ENCODE results near the gene ZBTB1. TPM values are rescaled to one million over a fixed set of nuclear protein-coding genes. Genes with fewer than 3 reads are reported as not detected.

The ZBTB1 gene
- polyA plus RNA-seq, 1 donor from 2014 or later, result 24.8 TPM

DNA sequence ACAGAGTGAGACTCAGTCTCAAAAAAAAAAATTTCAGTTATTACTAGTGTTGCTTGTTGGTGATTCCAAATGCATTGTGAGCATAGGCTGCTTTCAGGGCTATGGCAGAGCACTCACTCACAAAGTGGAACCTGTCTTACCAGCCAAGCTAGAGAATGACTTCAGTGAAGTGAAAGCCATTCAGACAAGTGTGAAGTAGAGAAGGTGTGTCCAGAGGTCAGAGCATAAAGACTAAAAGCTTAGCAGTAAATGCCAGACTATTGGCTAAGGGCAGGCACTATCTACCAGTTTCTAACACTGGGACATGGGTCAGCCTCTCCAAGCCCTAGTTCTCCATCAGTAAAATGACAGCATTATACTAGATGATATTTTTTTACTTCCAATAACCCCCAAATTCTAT is 57.9 kb downstream of the ZBTB1 start:
- H3K79me2 ChIP-seq (replicated peaks; ENCODE audit: insufficient read depth, low read length), result no peaks in the 10 kb centered on the region
- H4K20me1 ChIP-seq (ENCODE audit: insufficient read depth), result no peaks in the 10 kb centered on the region
- H3K9ac ChIP-seq (ENCODE audit: low read length), result no peak overlapping the region
- H3K27ac ChIP-seq (ENCODE audit: low read length), result no peak overlapping the region
- no peak overlapping the region for H3K4me2 ChIP-seq (ENCODE audit: low read length)
- H3K4me3 ChIP-seq (ENCODE audit: low read length), result no peak overlapping the region
- no peaks in the 10 kb centered on the region for H3F3A ChIP-seq (ENCODE audit: insufficient read depth, low read length, poor library complexity, severe bottlenecking)
- H2AFZ ChIP-seq (ENCODE audit: low read depth, low read length), result no peak overlapping the region
- no peaks in the 10 kb centered on the region for H3K36me3 ChIP-seq (ENCODE audit: insufficient read depth, low read length)
- H3K9me2 ChIP-seq (ENCODE audit: insufficient read depth, low read length), result no peaks in the 10 kb centered on the region
- TF ChIP-seq EP300 (conservative IDR thresholded peaks at IDR 0.05; ENCODE audit: poor library complexity, severe bottlenecking), result no peak
- no peak for TF ChIP-seq EZH2 (IDR thresholded peaks at IDR 0.05; ENCODE audit: borderline replicate concordance, insufficient read depth, low read length, poor library complexity, severe bottlenecking)
- TF ChIP-seq RAD21 (conservative IDR thresholded peaks at IDR 0.05), result no peak
- TF ChIP-seq POLR2AphosphoS5 (IDR thresholded peaks at IDR 0.05), result no peak
- no peak for TF ChIP-seq TAF1 (IDR thresholded peaks at IDR 0.05; ENCODE audit: low read depth)
- TF ChIP-seq MXI1 (conservative IDR thresholded peaks at IDR 0.05; ENCODE audit: poor library complexity, severe bottlenecking), result no peak
- no peak for TF ChIP-seq SMC3 (conservative IDR thresholded peaks at IDR 0.05; ENCODE audit: poor library complexity)
- TF ChIP-seq, protein P1, sequence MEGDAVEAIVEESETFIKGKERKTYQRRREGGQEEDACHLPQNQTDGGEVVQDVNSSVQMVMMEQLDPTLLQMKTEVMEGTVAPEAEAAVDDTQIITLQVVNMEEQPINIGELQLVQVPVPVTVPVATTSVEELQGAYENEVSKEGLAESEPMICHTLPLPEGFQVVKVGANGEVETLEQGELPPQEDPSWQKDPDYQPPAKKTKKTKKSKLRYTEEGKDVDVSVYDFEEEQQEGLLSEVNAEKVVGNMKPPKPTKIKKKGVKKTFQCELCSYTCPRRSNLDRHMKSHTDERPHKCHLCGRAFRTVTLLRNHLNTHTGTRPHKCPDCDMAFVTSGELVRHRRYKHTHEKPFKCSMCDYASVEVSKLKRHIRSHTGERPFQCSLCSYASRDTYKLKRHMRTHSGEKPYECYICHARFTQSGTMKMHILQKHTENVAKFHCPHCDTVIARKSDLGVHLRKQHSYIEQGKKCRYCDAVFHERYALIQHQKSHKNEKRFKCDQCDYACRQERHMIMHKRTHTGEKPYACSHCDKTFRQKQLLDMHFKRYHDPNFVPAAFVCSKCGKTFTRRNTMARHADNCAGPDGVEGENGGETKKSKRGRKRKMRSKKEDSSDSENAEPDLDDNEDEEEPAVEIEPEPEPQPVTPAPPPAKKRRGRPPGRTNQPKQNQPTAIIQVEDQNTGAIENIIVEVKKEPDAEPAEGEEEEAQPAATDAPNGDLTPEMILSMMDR (IDR thresholded peaks at IDR 0.05; ENCODE audit: poor library complexity, severe bottlenecking), result no peak
- no peak for TF ChIP-seq REST (IDR thresholded peaks at IDR 0.05; ENCODE audit: borderline replicate concordance)
- H3K27me3 ChIP-seq (ENCODE audit: insufficient read depth, low read depth, low read length), result no peaks in the 10 kb centered on the region
- H3K9me3 ChIP-seq (ENCODE audit: low read length), result no peaks in the 10 kb centered on the region

- Histone ChIP-seq H3K4me2 (ENCODE audit: low read length) (no peak overlapping the region), H3K27me3 (ENCODE audit: insufficient read depth, low read depth, low read length) (no peaks in the 10 kb centered on the region)
- TF ChIP-seq REST (IDR thresholded peaks at IDR 0.05; ENCODE audit: borderline replicate concordance), result no peak
- TF ChIP-seq POLR2AphosphoS5 (IDR thresholded peaks at IDR 0.05), result no peak
- TF ChIP-seq EP300 (conservative IDR thresholded peaks at IDR 0.05; ENCODE audit: poor library complexity, severe bottlenecking), result no peak
- no peak for TF ChIP-seq RAD21 (conservative IDR thresholded peaks at IDR 0.05)
- no peak for TF ChIP-seq SMC3 (conservative IDR thresholded peaks at IDR 0.05; ENCODE audit: poor library complexity)
- TF ChIP-seq EZH2 (IDR thresholded peaks at IDR 0.05; ENCODE audit: borderline replicate concordance, insufficient read depth, low read length, poor library complexity, severe bottlenecking), result no peak
- TF ChIP-seq, protein P1 (IDR thresholded peaks at IDR 0.05; ENCODE audit: poor library complexity, severe bottlenecking), result no peak
- no peak for TF ChIP-seq MXI1 (conservative IDR thresholded peaks at IDR 0.05; ENCODE audit: poor library complexity, severe bottlenecking)
- no peak for TF ChIP-seq TAF1 (IDR thresholded peaks at IDR 0.05; ENCODE audit: low read depth)
These were observed 59.1 kb downstream of the ZBTB1 start for GRCh38 chr14:64563696-64564095.

More at GRCh38 chr14:64563696-64564095, 59.1 kb downstream of the ZBTB1 start:
- no peaks in the 10 kb centered on the region for H3K9me2 ChIP-seq (ENCODE audit: insufficient read depth, low read length)
- H3F3A ChIP-seq (ENCODE audit: insufficient read depth, low read length, poor library complexity, severe bottlenecking), result no peaks in the 10 kb centered on the region
- no peaks in the 10 kb centered on the region for H3K36me3 ChIP-seq (ENCODE audit: insufficient read depth, low read length)
- no peak overlapping the region for H2AFZ ChIP-seq (ENCODE audit: low read depth, low read length)
- H3K4me3 ChIP-seq (ENCODE audit: low read length), result no peak overlapping the region
- no peak overlapping the region for H3K27ac ChIP-seq (ENCODE audit: low read length)
- H3K9ac ChIP-seq (ENCODE audit: low read length), result no peak overlapping the region
- no peaks in the 10 kb centered on the region for H4K20me1 ChIP-seq (ENCODE audit: insufficient read depth)
- H3K79me2 ChIP-seq (replicated peaks; ENCODE audit: insufficient read depth, low read length), result no peaks in the 10 kb centered on the region
- no peaks in the 10 kb centered on the region for H3K9me3 ChIP-seq (ENCODE audit: low read length)
